NCI-H1105 (cell line): ENCODE data around the gene COLEC12.

Experiments used
- DNase-seq: peaks from one replicate; lab custom pipeline; 2025; lab: John Stamatoyannopoulos, UW

COLEC12 gene

DNA sequence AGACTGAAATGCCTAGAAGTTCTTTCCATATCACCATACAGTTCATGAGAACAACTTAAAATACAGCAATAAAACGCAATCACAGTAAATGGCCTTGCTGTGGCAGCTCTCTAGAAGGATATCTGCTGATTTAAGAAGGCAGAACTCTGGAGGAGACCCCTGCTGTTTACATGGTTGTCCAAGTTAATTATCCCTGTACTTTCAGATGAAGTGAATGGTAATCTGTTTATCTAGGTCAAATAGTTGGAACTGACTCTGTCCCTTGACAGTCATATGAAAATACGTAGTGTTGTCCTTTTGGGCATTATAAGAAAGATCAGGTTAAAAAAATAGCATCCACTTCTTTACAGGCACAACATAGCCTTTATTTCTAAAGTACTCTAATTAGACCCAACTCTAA lies 115.6 kb downstream of the COLEC12 start:
- DNase-seq, result no peak

- no peak for DNase-seq
Observed at GRCh38 chr18:383135-383534, 117.4 kb downstream of the COLEC12 start.

DNA sequence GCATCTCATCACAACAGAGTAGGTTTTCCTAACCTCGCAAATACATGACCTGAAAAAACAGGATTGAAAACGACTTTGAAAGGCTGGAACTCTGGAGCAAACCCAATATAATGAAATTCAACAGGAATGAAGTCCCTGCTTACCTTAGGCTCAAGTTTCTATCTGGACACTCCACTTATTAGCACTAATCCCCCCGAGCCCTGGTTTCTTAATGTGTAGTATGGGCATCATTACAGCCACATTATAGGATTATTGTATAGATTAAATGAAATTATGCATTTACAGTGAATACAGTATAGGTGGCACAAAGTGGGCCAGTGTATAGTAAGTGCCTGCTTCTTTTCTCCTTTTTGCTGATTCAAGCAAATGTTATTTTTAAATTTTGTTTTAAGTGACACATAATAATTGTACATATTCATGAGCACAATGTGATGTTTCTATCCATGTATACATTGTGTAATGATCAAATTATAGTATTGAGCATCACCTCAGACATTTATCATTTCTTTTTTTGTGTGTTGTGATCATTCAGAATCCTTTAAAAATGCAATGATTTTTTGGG lies 118.0 kb downstream of the COLEC12 start:
- no peak for DNase-seq

- DNase-seq, result no peak
Observed at GRCh38 chr18:379681-380330, 120.7 kb downstream of the COLEC12 start.

DNA sequence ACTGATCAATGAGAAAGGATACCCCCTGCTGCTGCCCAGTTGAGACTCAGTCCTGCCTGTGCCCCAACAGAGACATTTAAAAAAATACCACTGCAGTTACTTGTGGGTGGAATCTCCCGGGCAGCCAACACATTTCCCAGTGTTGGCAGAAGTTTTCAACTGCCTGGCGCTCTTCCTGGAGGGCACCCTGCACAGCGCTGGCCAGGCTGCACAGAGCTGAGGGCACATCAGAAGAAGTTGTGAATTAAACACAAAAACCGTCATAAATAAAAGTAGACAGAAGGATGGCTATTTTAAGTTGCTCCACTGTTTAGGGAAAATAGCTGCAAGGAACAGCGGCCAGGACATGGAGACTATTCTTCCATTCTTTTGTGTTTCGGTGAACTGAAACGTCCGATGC lies 122.4 kb downstream of the COLEC12 start:
- DNase-seq, result no peak

DNA sequence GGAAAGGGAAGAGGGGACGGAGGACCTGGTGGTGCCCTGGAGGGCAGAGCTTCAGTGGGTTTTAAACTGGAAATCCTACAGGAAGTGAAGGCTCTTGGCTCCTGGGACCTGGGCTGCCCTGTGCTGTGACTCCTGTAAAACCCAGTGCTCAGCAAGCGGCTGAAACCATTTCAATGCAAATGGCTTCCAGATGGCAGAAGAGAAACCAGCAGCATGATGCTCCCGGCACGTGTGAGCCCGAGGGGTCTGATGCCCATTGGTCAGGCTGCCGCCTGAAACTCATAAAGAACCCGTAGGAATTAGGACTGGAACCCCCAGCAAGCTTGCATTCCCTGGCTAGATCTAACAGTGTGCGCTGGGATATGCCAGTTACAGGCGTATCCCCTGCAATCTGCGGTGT lies 123.4 kb downstream of the COLEC12 start:
- no peak for DNase-seq

GRCh38 chr18:376311-376710 lies 124.2 kb downstream of the COLEC12 start:
- no peak for DNase-seq

DNA sequence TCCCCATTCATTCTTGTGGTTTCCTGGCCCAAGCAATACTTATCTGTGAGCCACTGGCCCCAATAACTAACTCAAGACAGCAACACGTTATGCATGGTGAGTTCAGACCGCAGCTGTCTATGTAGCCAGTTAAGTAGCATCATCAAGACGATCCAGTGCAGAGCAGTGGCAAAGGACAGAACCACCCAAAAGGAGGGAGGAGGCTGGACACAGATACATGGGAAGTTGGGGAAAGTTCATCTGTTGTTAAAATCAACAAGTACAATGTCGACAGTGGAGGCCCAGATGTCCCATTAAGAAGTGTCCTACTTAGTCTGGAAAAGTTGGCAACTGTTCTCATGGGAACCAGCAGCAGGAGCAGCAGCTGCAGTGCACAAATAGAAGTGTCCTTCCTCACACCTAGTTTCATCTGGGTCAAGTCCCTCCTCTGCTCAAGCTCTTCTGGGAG lies 125.8 kb downstream of the COLEC12 start:
- DNase-seq, result no peak

DNA sequence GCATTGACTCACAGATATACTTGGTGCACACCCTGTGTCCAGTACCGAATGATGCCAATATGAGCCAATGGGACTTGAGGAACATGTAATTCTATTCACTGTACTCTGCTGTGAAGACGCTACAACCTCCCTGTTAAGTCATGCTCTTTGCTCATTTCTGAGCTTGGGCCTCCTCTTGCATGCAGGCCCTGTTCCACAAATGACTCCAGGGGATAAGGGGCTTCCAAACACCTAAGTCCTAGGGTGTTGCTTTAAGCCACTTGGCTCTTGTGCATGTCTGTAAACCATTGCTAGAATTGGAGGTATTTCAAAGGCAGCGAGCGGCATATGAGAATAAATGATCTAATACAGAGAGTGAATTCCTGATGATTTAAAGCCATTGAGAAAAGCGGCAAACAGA lies 126.7 kb downstream of the COLEC12 start:
- no peak for DNase-seq

DNA sequence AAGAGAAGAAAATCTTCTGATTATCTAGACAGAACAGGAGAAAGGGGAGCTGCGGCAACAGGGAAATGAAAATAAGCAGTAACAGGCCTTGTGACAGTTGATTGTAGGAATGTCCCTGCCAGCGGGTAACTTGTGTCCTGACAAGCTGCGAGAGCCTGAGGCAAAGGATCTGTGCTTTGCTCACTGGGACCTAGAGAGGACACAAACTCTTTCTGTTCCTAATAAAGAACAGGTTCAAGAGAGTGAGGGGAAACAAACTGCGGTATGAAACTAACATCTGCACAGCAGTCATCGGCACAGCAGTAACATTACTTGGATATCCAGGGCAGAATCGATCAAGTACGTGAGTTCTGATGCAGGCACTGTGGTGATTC lies 128.9 kb downstream of the COLEC12 start:
- no peak for DNase-seq

DNA sequence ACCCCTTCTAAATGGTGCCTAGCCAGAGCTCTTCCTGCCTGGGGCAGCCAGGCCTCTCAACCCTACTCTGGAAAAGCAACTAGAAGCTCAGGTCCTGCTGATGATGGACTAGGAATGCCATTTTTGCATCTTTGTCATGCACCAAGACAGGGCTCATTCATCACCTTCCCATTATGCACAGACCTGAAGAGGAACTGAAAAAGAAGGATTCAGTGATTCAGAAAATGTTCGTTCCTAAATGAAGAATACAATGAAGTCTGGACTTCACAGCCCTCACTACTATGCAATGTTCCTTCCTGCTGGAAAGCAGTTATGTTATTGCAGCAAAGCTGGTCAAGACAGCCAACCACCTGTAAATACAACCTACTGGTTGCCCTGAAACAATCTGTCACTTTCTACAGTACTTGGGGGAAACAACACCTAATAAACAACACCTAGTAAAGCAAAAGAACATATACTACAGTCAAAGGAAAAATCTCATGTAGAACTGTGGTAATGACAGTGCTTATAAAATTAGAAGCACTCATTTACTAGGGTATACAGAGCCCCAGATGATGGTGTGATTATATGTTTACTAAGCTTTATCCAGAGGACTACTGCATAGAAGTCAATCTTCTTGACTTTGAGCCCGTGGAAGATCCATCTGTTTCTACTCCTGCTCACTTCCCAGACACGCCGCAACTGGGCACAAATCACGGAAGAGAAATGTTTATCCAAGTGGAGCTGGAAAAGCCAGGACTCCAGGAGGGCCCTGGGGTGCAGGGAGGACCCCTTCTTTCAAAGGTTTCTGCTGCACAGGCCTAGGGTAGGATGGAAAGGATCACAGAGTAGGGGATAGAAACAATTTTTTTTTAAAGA lies 129.5 kb downstream of the COLEC12 start:
- no peak for DNase-seq

DNA sequence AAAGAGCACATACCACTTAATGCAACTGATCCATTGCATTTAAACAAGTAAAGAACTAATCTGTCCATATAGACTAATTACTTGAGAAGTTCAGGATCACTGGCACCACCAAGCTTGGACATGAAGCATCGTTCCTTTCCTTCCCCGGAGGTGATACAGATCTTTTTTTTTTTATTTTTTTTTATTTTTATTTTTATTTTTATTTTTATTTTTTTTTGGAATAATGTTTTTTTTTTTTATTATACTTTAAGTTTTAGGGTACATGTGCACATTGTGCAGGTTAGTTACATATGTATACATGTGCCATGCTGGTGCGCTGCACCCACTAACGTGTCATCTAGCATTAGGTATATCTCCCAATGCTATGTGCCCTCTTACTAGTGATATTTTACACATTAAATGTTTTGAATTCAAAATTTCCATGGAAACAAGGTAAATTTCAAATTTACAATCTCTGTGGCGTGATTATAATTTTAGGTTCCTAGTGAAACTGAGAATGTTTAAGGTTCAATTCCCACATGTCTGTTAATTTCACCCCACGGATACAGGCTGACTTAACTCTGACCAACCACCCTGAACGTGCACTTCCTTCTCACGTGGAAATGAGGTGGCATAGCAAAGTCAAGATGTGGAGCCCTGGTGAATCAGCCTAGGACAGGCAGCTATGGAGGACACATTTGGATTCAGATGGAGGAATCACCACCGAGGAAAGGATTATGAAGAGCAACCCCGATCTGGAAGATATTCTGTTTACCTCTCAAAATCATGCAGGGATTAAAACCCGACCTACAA lies 131.1 kb downstream of the COLEC12 start:
- DNase-seq, result no peak

- no peak for DNase-seq
Observed at GRCh38 chr18:366466-367061, 133.9 kb downstream of the COLEC12 start.

DNA sequence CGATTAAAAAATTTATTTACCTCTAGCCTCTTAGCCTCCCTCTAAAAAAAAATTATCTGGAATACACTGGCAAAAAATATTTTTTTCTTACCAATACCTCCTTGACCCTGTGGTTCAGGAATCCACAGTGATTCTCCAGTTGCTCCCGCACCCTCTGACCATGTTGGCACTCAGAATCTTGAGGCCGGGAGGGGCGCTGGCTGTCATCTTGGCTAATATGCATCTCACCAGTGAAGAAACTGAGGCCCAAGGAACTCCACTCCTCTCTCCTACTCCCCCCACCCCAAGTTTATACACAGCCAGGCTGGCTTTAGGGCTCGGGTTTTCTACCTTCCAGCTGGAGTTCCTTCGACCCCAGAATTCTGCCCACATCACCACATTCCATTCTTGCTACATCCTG lies 134.8 kb downstream of the COLEC12 start:
- no peak for DNase-seq

GRCh38 chr18:364256-364826 lies 136.2 kb downstream of the COLEC12 start:
- DNase-seq, result no peak

DNA sequence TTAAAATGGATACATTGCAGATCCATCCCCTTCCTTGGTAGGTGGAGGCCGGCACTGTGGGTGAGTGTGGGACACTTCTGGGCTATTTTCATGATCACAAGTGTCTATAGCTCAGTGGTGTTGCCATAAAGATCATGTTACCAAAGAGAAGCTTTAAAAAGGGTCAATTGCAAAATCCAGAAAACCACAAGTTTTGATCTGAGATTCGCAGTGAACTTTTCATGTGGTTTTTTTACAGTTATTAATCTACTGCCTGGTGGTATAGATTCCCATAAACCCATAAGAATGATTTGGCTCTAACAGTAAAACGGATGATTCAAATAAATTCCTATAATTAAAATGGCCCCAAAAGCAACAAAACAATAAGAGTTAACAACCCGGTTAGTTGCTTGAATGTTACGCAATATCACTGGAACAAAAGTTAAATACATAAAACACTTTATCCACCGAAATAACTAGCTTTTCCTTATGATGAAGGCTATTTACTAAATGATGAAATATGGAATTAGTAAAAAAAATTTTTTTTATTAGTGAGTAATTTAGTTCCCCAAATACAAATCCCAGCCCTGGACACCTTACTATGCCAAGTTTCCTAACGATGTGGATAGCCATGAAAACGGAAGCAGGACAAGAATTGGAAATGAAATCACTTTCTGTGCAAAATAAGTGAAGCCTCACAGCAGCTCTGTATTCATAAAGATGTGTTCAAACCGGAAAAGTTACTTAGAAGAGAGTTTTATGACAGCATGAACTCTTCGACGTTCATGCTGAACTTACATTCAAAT lies 137.0 kb downstream of the COLEC12 start:
- no peak for DNase-seq

GRCh38 chr18:362311-363290 lies 137.9 kb downstream of the COLEC12 start:
- no peak for DNase-seq

DNA sequence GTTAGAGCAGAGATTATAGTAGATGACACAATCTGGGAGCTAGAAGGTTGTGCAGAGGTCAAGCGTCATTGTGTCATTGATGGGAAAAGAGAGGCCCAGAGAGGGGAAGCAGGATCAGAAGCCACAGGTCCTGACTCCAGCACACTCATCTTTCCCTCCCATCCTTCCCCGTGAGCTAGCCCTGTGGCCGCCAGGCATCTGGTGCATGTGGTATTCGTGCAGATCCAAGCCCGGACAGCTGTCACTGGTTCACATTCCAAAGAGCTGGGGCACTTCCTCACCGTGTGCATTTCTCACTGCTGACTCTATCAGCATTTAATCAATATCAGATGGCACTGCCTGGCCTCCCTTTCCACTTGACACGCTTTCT lies 138.6 kb downstream of the COLEC12 start:
- DNase-seq, result no peak

- no peak for DNase-seq
Observed at GRCh38 chr18:361100-361732, 139.3 kb downstream of the COLEC12 start.
